ENCODE results near the gene ABHD17A.

Gene ABHD17A

GRCh38 chr19:1862424-1863327, 22.6 kb downstream of the ABHD17A start:
- no peak for DNase-seq

GRCh38 chr19:1862068-1862423, 23.2 kb downstream of the ABHD17A start:
- DNase-seq, result no peak

- DNase-seq, result no peak
These were observed 23.7 kb downstream of the ABHD17A start for GRCh38 chr19:1861599-1862031.

- no peak for DNase-seq
These were observed 24.3 kb downstream of the ABHD17A start for GRCh38 chr19:1860821-1861598.

GRCh38 chr19:1860042-1860775, 25.1 kb downstream of the ABHD17A start:
- DNase-seq, result no peak

GRCh38 chr19:1859331-1859781, 25.9 kb downstream of the ABHD17A start:
- DNase-seq, result no peak

GRCh38 chr19:1858412-1859081, 26.7 kb downstream of the ABHD17A start:
- DNase-seq, result no peak

- no peak for DNase-seq
These were observed 27.5 kb downstream of the ABHD17A start for GRCh38 chr19:1857648-1858326.

- DNase-seq, result no peak
These were observed 28.3 kb downstream of the ABHD17A start for GRCh38 chr19:1856698-1857603.

- no peak for DNase-seq
These were observed 29.0 kb downstream of the ABHD17A start for GRCh38 chr19:1856345-1856697.

- no peak for DNase-seq
These were observed 29.5 kb downstream of the ABHD17A start for GRCh38 chr19:1855828-1856255.

- peak; percentile 47 to 56 for DNase-seq
These were observed 30.1 kb downstream of the ABHD17A start for GRCh38 chr19:1855040-1855827.

- DNase-seq, result no peak
These were observed 30.7 kb downstream of the ABHD17A start for GRCh38 chr19:1854542-1855039.

GRCh38 chr19:1854039-1854541, 31.2 kb downstream of the ABHD17A start:
- no peak for DNase-seq

GRCh38 chr19:1853295-1854038, 31.8 kb downstream of the ABHD17A start:
- peak; percentile 29 to 45 for DNase-seq

GRCh38 chr19:1852581-1853128, 32.6 kb downstream of the ABHD17A start:
- no peak for DNase-seq

GRCh38 chr19:1851654-1852580, 33.4 kb downstream of the ABHD17A start:
- DNase-seq, result no peak

Measured in SHP77 (cell line).